ENCODE measurements around the gene RUNX1. TPM values are rescaled to one million over a fixed set of nuclear protein-coding genes. Genes with fewer than 3 reads are reported as not detected.

RUNX1 gene
- total RNA-seq, 1 donor from 2014 or later: 7.8 TPM

- Histone ChIP-seq H3K27me3 (ENCODE audit: control insufficient read depth in 3 of 3, insufficient read depth in 3 of 3, low read length in 3 of 3) (no peaks in the 10 kb centered on the region), H3K27ac (ENCODE audit: low read depth, low read length) (no peak overlapping the region), H3K4me1 (ENCODE audit: control insufficient read depth in 3 of 3, insufficient read depth in 3 of 3, low read length in 3 of 3) (peaks cover 0 to 4% (median 3%) of the 10 kb centered on the region in 3 donors), H3K9me3 (ENCODE audit: control insufficient read depth in 3 of 3, low read length in 3 of 3) (no peaks in the 10 kb centered on the region), H3K36me3 (ENCODE audit: control insufficient read depth in 3 of 3, insufficient read depth in 3 of 3, low read length in 3 of 3) (no peaks in the 10 kb centered on the region), H3K9ac (ENCODE audit: low read depth in 1 of 3, low read length in 3 of 3) (no peak overlapping the region), H3K4me3 (ENCODE audit: low read length in 3 of 3) (no peak overlapping the region)
Observed at GRCh38 chr21:34977333-34977732, 71.8 kb downstream of the RUNX1 start.

GRCh38 chr21:34974162-34974981 is 74.7 kb downstream of the RUNX1 start:
- no peaks in the 10 kb centered on the region for H3K9me3 ChIP-seq (ENCODE audit: control insufficient read depth in 3 of 3, low read length in 3 of 3)

GRCh38 chr21:34973685-34974084 is 75.4 kb downstream of the RUNX1 start:
- no peak overlapping the region for H3K27ac ChIP-seq (ENCODE audit: low read depth, low read length)
- H3K27me3 ChIP-seq (ENCODE audit: control insufficient read depth in 3 of 3, insufficient read depth in 3 of 3, low read length in 3 of 3): no peaks in the 10 kb centered on the region
- H3K36me3 ChIP-seq (ENCODE audit: control insufficient read depth in 3 of 3, insufficient read depth in 3 of 3, low read length in 3 of 3): no peaks in the 10 kb centered on the region
- no peak overlapping the region for H3K9ac ChIP-seq (ENCODE audit: low read depth in 1 of 3, low read length in 3 of 3)
- H3K9me3 ChIP-seq (ENCODE audit: control insufficient read depth in 3 of 3, low read length in 3 of 3): no peaks in the 10 kb centered on the region
- H3K4me3 ChIP-seq (ENCODE audit: low read length in 3 of 3): no peak overlapping the region
- peaks cover 0 to 4% (median 0%) of the 10 kb centered on the region in 3 donors for H3K4me1 ChIP-seq (ENCODE audit: control insufficient read depth in 3 of 3, insufficient read depth in 3 of 3, low read length in 3 of 3)

More at GRCh38 chr21:34974162-34974981, 74.7 kb downstream of the RUNX1 start:
- Histone ChIP-seq H3K4me3 (ENCODE audit: low read length in 3 of 3) (no peak overlapping the region), H3K4me1 (ENCODE audit: control insufficient read depth in 3 of 3, insufficient read depth in 3 of 3, low read length in 3 of 3) (peaks cover 0 to 4% (median 0%) of the 10 kb centered on the region in 3 donors), H3K36me3 (ENCODE audit: control insufficient read depth in 3 of 3, insufficient read depth in 3 of 3, low read length in 3 of 3) (no peaks in the 10 kb centered on the region), H3K9ac (ENCODE audit: low read depth in 1 of 3, low read length in 3 of 3) (no peak overlapping the region), H3K27ac (ENCODE audit: low read depth, low read length) (no peak overlapping the region), H3K27me3 (ENCODE audit: control insufficient read depth in 3 of 3, insufficient read depth in 3 of 3, low read length in 3 of 3) (no peaks in the 10 kb centered on the region)

- Histone ChIP-seq H3K36me3 (ENCODE audit: control insufficient read depth in 3 of 3, insufficient read depth in 3 of 3, low read length in 3 of 3) (no peaks in the 10 kb centered on the region), H3K27me3 (ENCODE audit: control insufficient read depth in 3 of 3, insufficient read depth in 3 of 3, low read length in 3 of 3) (no peaks in the 10 kb centered on the region), H3K27ac (ENCODE audit: low read depth, low read length) (no peak overlapping the region), H3K9ac (ENCODE audit: low read depth in 1 of 3, low read length in 3 of 3) (no peak overlapping the region), H3K4me1 (ENCODE audit: control insufficient read depth in 3 of 3, insufficient read depth in 3 of 3, low read length in 3 of 3) (peaks cover 0 to 4% (median 0%) of the 10 kb centered on the region in 3 donors), H3K9me3 (ENCODE audit: control insufficient read depth in 3 of 3, low read length in 3 of 3) (no peaks in the 10 kb centered on the region), H3K4me3 (ENCODE audit: low read length in 3 of 3) (no peak overlapping the region)
Observed at GRCh38 chr21:34971656-34972055, 77.4 kb downstream of the RUNX1 start.

GRCh38 chr21:34970566-34970965 is 78.5 kb downstream of the RUNX1 start:
- Histone ChIP-seq H3K9ac (ENCODE audit: low read depth in 1 of 3, low read length in 3 of 3) (no peak overlapping the region), H3K4me1 (ENCODE audit: control insufficient read depth in 3 of 3, insufficient read depth in 3 of 3, low read length in 3 of 3) (peaks cover 0 to 4% (median 0%) of the 10 kb centered on the region in 3 donors), H3K36me3 (ENCODE audit: control insufficient read depth in 3 of 3, insufficient read depth in 3 of 3, low read length in 3 of 3) (no peaks in the 10 kb centered on the region), H3K4me3 (ENCODE audit: low read length in 3 of 3) (no peak overlapping the region), H3K9me3 (ENCODE audit: control insufficient read depth in 3 of 3, low read length in 3 of 3) (no peaks in the 10 kb centered on the region), H3K27me3 (ENCODE audit: control insufficient read depth in 3 of 3, insufficient read depth in 3 of 3, low read length in 3 of 3) (no peaks in the 10 kb centered on the region), H3K27ac (ENCODE audit: low read depth, low read length) (no peak overlapping the region)

GRCh38 chr21:34970167-34970500 is 79.0 kb downstream of the RUNX1 start:
- H3K4me3 ChIP-seq (ENCODE audit: low read length in 3 of 3): no peak overlapping the region
- H3K9me3 ChIP-seq (ENCODE audit: control insufficient read depth in 3 of 3, low read length in 3 of 3): no peaks in the 10 kb centered on the region
- no peak overlapping the region for H3K27ac ChIP-seq (ENCODE audit: low read depth, low read length)
- no peaks in the 10 kb centered on the region for H3K36me3 ChIP-seq (ENCODE audit: control insufficient read depth in 3 of 3, insufficient read depth in 3 of 3, low read length in 3 of 3)
- no peaks in the 10 kb centered on the region for H3K27me3 ChIP-seq (ENCODE audit: control insufficient read depth in 3 of 3, insufficient read depth in 3 of 3, low read length in 3 of 3)
- peaks cover 0 to 4% (median under 1%) of the 10 kb centered on the region in 3 donors for H3K4me1 ChIP-seq (ENCODE audit: control insufficient read depth in 3 of 3, insufficient read depth in 3 of 3, low read length in 3 of 3)
- H3K9ac ChIP-seq (ENCODE audit: low read depth in 1 of 3, low read length in 3 of 3): no peak overlapping the region

GRCh38 chr21:34969423-34970166 is 79.5 kb downstream of the RUNX1 start:
- Histone ChIP-seq H3K27ac (ENCODE audit: low read depth, low read length) (no peak overlapping the region), H3K4me1 (ENCODE audit: control insufficient read depth in 3 of 3, insufficient read depth in 3 of 3, low read length in 3 of 3) (peaks cover 0 to 5% (median 2%) of the 10 kb centered on the region in 3 donors), H3K9ac (ENCODE audit: low read depth in 1 of 3, low read length in 3 of 3) (no peak overlapping the region), H3K9me3 (ENCODE audit: control insufficient read depth in 3 of 3, low read length in 3 of 3) (no peaks in the 10 kb centered on the region), H3K4me3 (ENCODE audit: low read length in 3 of 3) (no peak overlapping the region), H3K36me3 (ENCODE audit: control insufficient read depth in 3 of 3, insufficient read depth in 3 of 3, low read length in 3 of 3) (peaks cover 0 to 5% (median 0%) of the 10 kb centered on the region in 3 donors), H3K27me3 (ENCODE audit: control insufficient read depth in 3 of 3, insufficient read depth in 3 of 3, low read length in 3 of 3) (no peaks in the 10 kb centered on the region)

GRCh38 chr21:34968414-34969333 is 80.4 kb downstream of the RUNX1 start:
- Histone ChIP-seq H3K27ac (ENCODE audit: low read depth, low read length) (no peak overlapping the region), H3K4me3 (ENCODE audit: low read length in 3 of 3) (no peak overlapping the region), H3K27me3 (ENCODE audit: control insufficient read depth in 3 of 3, insufficient read depth in 3 of 3, low read length in 3 of 3) (no peaks in the 10 kb centered on the region), H3K9me3 (ENCODE audit: control insufficient read depth in 3 of 3, low read length in 3 of 3) (no peaks in the 10 kb centered on the region), H3K36me3 (ENCODE audit: control insufficient read depth in 3 of 3, insufficient read depth in 3 of 3, low read length in 3 of 3) (peaks cover 0 to 6% (median 0%) of the 10 kb centered on the region in 3 donors), H3K9ac (ENCODE audit: low read depth in 1 of 3, low read length in 3 of 3) (no peak overlapping the region), H3K4me1 (ENCODE audit: control insufficient read depth in 3 of 3, insufficient read depth in 3 of 3, low read length in 3 of 3) (peaks cover 0 to 5% (median 0%) of the 10 kb centered on the region in 3 donors)

- no peaks in the 10 kb centered on the region for H3K9me3 ChIP-seq (ENCODE audit: control insufficient read depth in 3 of 3, low read length in 3 of 3)
- H3K27ac ChIP-seq (ENCODE audit: low read depth, low read length): no peak overlapping the region
- H3K9ac ChIP-seq (ENCODE audit: low read depth in 1 of 3, low read length in 3 of 3): no peak overlapping the region
- H3K36me3 ChIP-seq (ENCODE audit: control insufficient read depth in 3 of 3, insufficient read depth in 3 of 3, low read length in 3 of 3): peaks cover 0 to 8% (median 0%) of the 10 kb centered on the region in 3 donors
- H3K27me3 ChIP-seq (ENCODE audit: control insufficient read depth in 3 of 3, insufficient read depth in 3 of 3, low read length in 3 of 3): no peaks in the 10 kb centered on the region
- H3K4me1 ChIP-seq (ENCODE audit: control insufficient read depth in 3 of 3, insufficient read depth in 3 of 3, low read length in 3 of 3): peaks cover 0 to 5% (median 0%) of the 10 kb centered on the region in 3 donors
- no peak overlapping the region for H3K4me3 ChIP-seq (ENCODE audit: low read length in 3 of 3)
Observed at GRCh38 chr21:34967509-34968289, 81.4 kb downstream of the RUNX1 start.
